SHP77 treated with DMSO at 0.1 percent for 48 hours (cell line): ENCODE data around the gene RAB26.
A peak's percentile ranks its signal among the peaks of the same experiment; 100 is the strongest.

Experiments
- DNase-seq: peaks from one replicate; lab custom pipeline; 2025; lab: John Stamatoyannopoulos, UW

The RAB26 gene

GRCh38 chr16:2142942-2143877 is 5.2 kb upstream of the RAB26 start:
- no peak for DNase-seq

DNA sequence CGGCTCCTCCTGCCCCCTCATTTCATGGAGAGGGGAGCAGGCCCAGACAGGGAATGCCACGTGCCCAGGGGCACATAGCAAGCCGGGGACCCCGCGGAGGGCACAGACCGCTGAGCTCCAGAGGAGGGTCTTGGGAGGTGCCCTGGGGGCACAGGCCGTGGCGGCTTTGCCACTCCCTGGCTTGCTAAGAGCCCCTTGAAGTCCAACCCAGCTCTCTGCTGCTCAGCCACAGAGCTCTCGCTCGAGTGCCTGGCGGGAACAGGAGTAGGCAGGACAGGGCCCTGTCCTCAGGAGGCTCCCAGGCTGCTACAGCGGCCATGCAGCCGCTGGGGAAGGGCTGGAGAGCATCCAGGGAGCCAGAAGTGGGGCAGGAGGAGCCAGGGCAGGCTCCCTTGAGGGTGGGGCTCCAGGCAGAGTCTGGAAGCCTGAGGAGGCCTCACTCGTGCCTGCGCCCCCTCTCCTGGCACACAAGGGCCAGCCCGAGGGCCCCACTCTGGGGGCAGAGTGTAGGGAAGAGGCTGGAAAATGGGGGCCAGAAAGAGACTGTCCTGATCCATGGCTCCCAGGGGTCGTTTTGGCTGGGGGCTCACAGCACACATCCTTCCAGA is 4.4 kb upstream of the RAB26 start:
- DNase-seq = no peak

GRCh38 chr16:2145843-2146242 is 2.6 kb upstream of the RAB26 start:
- DNase-seq = no peak

- no peak for DNase-seq
Observed at GRCh38 chr16:2147378-2147777, 1.0 kb upstream of the RAB26 start.

DNA sequence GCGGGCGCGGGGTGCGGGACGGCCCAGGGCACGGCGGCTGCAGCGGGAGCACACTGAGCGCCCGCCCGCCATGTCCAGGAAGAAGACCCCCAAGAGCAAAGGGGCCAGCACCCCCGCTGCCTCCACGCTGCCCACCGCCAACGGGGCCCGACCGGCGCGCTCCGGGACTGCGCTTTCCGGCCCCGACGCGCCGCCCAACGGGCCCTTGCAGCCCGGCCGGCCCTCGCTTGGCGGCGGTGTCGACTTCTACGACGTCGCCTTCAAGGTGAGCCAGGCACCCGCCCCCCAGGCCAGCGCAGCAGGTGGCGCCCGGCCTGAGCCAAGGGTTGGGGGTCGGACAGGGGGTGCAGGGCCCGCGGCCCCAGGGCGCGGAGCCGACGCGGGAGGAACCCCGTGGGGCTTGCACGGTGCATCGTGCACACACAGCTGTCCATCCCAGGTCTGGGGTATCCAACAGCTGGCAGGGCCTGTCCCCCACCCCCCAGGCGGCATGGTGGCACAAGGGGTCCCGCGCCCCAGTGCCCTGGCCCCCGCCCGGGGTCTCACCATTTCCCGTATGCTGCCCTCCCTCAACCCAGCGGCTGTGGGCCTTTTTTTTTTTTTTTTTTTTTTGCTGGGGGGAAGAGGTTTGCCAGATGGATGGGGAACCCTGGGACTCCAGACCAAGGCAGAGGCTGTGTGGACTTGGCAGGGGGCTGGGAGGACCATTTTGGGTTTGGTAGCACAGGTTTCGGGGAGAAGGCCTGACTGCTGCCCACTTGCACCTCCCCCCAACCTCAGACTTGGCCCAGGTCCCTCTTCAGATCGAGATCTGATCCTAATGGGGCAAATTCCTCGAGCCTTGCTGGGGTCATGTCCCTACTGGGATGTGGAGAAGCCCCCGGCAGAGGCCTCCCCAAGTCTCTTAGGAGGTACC is 547 bp downstream of the RAB26 start:
- no peak for DNase-seq

DNA sequence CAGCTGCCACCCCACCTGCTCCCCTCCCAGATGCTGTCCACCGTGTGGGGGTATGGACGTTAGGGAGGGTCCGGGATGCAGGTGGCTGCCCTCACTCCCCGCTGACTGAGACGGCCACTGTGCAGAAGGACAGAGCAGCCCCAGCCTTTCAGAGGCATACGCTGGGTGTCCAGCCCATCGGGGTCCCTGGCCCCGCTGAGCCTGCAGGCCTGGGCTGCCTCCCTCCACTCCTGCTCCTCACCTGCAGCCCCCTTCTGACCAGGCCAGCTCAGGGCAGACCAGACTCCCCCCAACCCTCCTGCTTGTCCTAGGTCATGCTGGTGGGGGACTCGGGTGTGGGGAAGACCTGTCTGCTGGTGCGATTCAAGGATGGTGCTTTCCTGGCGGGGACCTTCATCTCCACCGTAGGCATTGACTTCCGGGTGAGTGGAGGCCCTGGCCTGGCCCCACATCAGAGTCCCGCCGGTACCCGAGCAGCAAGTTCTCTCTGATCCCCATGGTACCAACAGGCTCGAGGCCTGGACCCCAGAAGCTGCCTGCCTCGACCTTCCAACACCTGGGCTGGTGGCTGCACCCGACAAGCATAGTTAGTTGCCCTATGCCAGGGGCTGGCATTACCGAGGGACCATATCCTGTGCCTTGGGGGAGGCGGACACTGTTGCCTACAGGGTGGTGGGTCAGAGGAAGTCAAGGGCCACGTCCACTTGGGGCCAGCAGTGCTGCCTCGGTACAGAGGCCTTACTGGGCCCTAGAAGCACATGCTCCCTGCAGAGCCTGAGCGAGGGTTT is 1.4 kb downstream of the RAB26 start:
- DNase-seq = no peak

GRCh38 chr16:2150418-2151187 is 2.2 kb downstream of the RAB26 start:
- peak; percentile 53 for DNase-seq

DNA sequence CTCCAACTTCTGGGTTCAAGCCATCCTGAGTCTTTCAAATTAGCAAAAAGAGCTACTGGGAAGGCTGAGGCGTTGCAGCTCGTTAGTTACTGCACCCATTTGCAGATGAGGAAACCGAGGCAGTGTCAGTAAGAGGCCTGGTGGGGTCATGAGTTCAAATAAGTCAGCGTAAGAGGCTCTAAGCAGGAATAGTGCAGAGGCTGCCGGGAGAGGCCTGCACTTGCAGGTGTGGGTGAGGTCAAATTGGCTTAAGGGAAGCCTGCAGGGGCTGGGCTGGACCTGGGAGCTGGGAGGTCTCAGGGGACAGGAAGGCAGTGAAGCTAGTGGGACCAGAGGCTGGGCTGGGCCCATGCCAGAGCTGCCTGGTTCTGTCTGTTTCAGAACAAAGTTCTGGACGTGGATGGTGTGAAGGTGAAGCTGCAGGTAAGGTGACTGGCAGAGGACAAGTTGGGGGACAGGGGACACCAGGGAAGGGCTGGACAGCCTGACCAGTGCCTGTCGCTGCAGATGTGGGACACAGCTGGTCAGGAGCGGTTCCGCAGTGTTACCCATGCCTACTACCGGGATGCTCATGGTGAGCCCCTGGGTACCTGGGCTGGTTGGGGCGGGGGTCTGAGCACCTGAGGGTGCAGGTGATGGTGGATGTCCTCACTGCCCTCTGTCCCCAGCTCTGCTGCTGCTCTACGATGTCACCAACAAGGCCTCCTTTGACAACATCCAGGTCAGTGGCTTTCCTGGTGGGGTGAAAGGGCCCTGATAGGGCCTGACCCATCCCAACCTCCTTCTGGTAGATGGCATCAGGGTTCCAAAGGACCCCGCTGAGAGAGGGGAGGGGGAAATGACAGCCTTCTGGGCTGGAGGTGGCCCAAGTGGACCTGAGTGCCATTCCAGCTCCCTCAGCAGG is 3.0 kb downstream of the RAB26 start:
- DNase-seq = no peak

GRCh38 chr16:2152695-2153506 is 4.5 kb downstream of the RAB26 start:
- no peak for DNase-seq

- DNase-seq = no peak
Observed at GRCh38 chr16:2154533-2155090, 6.2 kb downstream of the RAB26 start.

DNA sequence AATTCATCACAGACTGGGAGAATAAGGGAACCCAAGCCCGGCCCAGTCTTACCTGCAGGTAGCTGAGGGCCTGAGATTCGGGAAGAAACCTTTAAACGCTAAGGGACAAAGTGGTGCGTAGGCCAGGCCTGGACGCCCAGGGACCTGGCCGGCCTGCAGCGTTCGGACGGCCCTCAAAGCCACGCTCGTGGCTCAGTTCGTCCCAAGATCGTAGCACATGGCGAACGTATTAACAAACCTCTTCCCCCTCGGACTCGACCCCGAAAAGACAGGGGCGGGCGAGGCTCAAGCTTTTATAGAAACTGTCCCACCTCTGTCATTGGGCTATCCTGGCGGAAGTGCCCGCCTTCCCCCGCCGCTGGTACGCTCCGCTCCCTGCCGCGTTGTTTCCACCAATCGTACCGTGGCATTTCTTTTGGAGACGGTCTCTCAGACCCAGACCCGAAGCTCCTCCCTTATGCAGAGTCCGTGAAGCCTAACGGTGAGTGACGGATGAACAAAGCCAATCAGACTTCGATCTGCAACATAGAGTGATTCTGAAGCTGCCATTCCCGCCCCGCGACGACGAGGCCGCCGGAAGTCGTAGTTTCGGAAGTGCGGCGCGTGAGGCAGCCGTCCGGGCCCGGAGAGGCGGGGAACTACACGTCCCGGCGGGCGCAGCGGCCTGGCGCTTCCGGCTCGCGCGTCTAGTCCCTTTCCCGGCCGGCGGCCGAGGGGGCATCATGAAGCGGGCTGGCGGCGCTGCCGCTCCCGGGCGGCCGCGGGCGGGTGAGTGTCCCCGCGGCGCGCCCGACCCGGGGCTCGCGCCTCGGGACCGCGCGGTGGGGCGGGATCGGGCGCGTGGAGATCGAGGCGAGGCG is 6.9 kb downstream of the RAB26 start, which contains the start of gene TRAF7:
TRAF7 (plus strand) TSS at position 692 of the 860 bp plus-strand sequence. CDS start 8,139 bp downstream, outside the sequence.
- DNase-seq = peak; percentile 99

GRCh38 chr16:2155977-2156848 is 7.8 kb downstream of the RAB26 start:
- DNase-seq = no peak

- no peak for DNase-seq
Observed at GRCh38 chr16:2156849-2157224, 8.4 kb downstream of the RAB26 start.

GRCh38 chr16:2157480-2158261 is 9.2 kb downstream of the RAB26 start:
- DNase-seq = no peak

- DNase-seq = no peak
Observed at GRCh38 chr16:2158262-2158638, 9.8 kb downstream of the RAB26 start.
